ENCODE results near the gene BMP2.

The BMP2 gene

DNA sequence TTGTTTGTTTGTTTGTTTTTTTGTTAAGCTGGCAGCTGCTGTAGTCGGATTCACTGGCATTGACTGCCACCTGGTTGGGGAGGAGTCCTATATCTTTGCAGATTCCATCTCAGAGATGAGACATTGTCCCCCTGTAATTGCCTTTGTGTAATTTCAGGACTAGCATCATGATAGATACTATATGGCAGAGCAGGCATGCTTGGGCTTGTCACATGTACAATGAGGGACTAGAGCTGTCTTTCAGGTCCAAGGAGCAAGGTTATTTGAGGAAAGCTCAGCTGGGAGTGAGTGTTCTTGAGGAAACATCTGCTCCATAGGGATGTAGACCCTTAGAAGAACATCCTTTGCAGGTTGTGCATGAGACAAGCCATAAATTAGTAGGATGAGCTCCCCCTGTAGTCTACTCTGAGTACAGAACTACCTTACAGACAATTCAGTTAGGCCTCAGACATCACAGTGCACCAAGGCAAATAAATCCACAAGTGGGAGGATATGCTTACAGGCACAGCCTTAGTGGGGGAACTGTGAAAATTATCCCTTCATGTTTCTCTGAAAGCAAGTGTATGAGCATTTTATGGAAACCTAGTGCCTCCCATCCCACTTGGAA, 62.1 kb downstream of the BMP2 start:
- FAIRE-seq, result no peak
- TF ChIP-seq POLR2A (IDR thresholded peaks at IDR 0.05; ENCODE audit: low read depth, low read length), result no peak
- DNase-seq (ENCODE audit: insufficient read length, low spot score), result no peak
